Fibroblast of pulmonary artery (primary cell): Measurements from ENCODE around the gene MISP.
A peak's percentile ranks its signal among the peaks of the same experiment; 100 is the strongest.

Experiments
- DNase-seq: peaks from one replicate; pipeline ENCODE4 v3.0.0-alpha.2; 2010; ENCODE audit warnings: low read depth
- H3K4me3 ChIP-seq: replicated peaks from 2 replicates; pipeline ENCODE4 v1.5.1; 2011; ENCODE audit warnings: low read depth, mild to moderate bottlenecking, control low read depth, low read length, moderate library complexity
- TF ChIP-seq, protein P1 (sequence below): IDR thresholded peaks from 2 replicates; pipeline ENCODE4 v1.5.1; 2011; ENCODE audit warnings: mild to moderate bottlenecking, control low read depth, low read length, inconsistent platforms; ENCODE audit errors: missing control alignments

The MISP gene

DNA sequence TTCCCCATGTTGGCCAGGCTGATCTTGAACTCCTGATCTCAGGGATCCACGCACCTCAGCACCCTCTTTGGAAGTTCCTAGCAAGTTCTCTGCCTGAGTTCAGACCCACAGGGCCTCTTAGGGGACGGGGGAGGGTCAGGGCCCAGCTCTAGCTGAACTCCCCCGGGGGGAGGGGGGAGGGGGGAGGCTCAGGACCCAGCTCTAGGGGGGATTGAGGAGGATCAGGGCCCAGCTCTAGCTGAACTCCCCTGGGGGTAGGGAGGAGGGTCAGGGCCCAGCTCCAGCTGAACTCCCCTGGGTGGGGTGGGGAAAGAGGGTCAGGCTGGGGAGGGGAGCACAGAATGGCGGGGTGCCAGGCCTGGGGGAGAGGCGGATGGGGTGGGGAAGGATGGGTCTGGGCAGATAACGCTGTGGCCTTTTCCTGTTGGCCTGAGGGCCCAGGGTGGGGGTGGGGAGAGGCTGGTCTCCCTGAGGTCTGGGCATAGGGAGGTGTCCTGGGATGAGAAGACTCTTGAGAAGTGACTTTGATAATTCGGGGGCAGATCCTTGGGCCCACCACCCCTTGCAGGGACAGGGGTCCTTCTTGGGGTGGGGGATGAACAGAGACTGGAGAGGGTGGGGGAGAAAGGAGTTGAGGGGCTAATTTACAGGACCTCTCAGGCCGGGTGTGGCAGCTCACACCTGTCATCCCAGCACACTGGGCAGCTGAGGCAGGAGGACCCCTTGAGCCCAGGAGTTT, 40.8 kb downstream of the MISP start:
- H3K4me3 ChIP-seq, result no peak overlapping the region
- TF ChIP-seq, protein P1, sequence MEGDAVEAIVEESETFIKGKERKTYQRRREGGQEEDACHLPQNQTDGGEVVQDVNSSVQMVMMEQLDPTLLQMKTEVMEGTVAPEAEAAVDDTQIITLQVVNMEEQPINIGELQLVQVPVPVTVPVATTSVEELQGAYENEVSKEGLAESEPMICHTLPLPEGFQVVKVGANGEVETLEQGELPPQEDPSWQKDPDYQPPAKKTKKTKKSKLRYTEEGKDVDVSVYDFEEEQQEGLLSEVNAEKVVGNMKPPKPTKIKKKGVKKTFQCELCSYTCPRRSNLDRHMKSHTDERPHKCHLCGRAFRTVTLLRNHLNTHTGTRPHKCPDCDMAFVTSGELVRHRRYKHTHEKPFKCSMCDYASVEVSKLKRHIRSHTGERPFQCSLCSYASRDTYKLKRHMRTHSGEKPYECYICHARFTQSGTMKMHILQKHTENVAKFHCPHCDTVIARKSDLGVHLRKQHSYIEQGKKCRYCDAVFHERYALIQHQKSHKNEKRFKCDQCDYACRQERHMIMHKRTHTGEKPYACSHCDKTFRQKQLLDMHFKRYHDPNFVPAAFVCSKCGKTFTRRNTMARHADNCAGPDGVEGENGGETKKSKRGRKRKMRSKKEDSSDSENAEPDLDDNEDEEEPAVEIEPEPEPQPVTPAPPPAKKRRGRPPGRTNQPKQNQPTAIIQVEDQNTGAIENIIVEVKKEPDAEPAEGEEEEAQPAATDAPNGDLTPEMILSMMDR, result no peak
- no peak for DNase-seq

DNA sequence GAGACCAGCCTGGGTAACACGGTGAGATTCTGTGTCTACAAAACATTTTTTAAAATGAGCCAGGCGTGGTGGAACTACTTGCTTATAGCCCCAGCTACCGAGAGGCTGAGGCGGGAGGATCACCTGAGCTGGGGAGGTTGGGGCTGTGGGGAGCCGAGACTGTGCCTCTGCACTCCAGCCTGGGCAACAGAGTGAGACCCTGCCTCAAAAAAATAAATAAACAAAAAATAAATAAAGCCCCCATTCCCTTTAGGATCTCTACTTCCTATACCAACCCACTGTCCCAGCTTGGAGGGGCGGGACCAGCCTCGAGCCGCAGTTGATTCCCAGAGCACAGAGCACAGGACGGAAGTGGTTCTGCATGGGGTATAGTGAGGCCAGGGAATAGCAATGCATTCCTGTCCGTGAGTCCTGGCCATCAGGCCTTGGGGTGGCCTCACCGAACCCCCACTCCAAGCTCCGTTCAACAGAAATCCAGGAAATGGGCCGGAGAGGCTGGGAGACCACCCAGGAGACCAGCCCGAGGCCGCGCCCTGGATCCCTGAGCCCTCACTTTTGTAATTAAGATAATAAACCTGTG, 41.5 kb downstream of the MISP start:
- DNase-seq, result no peak
- no peak overlapping the region for H3K4me3 ChIP-seq
- TF ChIP-seq, protein P1, result no peak

DNA sequence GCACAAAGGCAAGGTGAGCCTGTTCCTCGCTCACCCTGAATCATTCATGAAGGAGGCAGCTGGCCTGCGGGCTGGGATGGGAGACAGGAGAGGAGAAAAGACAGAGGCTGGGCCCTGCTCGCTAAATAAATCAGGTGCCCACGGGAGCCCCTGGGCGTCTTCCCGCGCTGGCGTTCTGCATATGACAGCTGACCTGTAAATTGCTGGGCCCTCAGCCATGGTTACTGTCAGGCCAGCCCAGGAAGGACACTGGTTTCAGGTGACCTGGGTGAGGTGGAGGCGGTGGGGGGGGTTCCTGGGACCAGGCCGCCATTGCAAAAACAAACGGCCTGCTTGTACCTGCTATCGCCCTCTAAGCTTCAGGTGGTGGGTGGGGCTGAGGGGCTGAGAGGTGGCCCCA, 42.9 kb downstream of the MISP start:
- no peak overlapping the region for H3K4me3 ChIP-seq
- no peak for DNase-seq
- TF ChIP-seq, protein P1, result no peak

DNA sequence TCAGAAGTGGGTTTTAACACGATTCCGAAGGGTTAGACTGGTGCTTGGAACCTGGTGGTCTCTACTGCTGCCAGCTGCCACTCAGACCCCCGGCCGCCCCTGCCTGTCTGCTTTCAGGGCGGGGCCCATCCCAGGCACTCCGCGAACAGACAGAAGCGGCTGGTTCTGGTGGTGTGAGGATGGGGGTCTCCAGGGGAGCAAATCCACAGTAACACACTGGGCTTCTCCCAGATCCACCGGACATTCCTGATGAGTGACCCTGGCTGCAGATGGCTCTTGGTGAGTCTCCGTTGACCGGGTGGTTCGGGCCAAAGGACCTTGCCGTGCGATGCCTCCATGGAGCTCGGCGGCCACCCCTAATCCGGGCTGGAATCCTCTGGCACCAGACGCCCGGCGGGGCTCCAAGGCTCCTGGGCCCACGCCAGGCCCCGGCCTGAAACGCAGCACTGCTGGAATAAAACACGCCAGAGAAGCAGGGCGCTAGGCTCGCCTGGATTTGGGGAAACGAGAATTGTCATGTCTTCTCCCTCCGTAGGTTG, 44.2 kb downstream of the MISP start:
- DNase-seq, result no peak
- TF ChIP-seq, protein P1, result no peak
- no peak overlapping the region for H3K4me3 ChIP-seq

DNA sequence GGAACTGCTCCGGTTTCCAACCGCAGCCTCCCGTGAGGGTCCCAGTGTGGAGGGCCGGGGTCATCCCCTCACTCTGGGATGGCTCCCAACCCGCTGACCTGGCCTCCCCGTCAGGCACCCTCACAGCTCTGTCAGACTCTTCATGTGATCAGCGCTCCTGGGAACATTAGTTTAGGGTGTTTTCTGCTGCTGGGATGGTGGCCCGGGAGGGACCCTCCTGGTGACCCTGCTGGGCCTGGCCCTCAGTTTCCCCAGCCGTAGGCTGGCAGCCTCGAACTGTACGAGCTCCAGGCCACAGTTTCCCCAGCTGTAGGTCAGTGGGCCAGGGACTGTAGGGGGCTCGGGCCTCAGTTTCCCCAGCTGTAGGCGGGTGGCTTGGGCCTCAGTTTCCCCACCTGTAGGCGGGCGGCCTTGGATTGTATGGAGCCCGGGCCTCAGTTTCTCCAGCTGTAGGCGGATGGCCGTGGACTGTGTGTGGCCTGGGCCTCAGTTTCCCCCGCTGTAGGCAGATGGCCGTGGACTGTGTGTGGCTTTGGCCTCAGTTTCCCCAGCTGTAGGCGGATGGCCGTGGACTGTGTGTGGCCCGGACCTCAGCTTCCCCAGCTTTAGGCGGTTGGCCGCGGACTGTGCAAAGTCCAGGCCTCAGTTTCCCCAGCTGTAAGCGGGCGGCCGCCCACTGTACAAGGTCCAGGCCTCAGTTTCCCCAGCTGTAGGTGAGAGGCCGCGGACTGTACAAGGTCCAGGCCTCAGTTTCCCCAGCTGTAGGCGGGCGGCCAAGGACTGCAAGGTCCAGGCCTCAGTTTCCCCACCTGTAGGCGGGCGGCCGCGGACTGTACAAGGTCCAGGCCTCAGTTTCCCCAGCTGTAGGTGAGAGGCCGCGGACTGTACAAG, 45.0 kb downstream of the MISP start:
- TF ChIP-seq, protein P1, result no peak
- DNase-seq, result no peak
- H3K4me3 ChIP-seq, result peak overlapping the region; percentile 60

DNA sequence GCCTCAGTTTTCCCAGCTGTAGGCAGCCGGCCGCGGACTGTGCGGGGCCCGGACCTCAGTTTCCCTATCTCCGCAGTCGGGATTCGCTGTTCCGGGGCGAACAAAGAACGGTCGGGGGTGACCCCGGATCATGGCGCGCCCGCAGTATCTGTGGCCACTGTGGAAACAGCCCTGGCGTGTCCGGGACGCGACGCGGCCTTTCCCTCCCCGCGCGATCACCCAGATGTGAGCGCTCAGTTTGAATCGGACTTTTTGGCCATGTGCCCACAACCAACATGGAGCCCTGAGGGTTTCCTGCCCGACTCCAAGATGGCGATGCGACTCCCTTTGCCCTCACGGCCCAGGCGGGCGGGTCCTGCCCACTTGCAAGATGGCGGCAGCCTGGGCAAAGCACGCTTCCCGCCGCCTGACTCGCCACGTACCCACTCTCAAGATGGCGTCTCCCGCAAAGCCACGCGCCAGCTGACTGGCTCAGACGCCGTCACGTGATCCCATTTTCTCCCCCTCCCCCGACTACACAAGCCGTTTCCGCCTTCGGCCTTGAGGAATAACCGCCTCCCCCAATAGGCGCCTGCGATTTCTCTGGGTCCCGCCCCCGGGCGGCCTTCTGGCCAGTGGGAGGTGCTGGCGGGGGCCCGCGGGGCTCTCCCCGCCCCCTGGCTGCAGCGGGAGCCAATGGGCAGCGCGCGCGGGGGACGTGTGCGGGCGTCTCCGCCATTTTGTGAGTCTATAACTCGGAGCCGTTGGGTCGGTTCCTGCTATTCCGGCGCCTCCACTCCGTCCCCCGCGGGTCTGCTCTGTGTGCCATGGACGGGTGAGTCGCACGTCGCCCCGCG, 46.0 kb downstream of the MISP start, which contains the start of gene PTBP1:
Gene PTBP1 (plus strand): TSS at position 761 of the 836 bp plus-strand sequence. CDS start 46 bp downstream, at position 807.
- peak; percentile 100 for DNase-seq
- TF ChIP-seq, protein P1, result no peak
- H3K4me3 ChIP-seq, result peak within 1 kb of the TSS; percentile 92
